ENCODE measurements around the gene TRIM61.
A peak's percentile ranks its signal among the peaks of the same experiment; 100 is the strongest.
"Not testable (repeated sequence)": the region's sequence is repeated elsewhere in the genome, so short reads cannot be mapped to it uniquely, and the experiment has no call there.

Gene TRIM61

DNA sequence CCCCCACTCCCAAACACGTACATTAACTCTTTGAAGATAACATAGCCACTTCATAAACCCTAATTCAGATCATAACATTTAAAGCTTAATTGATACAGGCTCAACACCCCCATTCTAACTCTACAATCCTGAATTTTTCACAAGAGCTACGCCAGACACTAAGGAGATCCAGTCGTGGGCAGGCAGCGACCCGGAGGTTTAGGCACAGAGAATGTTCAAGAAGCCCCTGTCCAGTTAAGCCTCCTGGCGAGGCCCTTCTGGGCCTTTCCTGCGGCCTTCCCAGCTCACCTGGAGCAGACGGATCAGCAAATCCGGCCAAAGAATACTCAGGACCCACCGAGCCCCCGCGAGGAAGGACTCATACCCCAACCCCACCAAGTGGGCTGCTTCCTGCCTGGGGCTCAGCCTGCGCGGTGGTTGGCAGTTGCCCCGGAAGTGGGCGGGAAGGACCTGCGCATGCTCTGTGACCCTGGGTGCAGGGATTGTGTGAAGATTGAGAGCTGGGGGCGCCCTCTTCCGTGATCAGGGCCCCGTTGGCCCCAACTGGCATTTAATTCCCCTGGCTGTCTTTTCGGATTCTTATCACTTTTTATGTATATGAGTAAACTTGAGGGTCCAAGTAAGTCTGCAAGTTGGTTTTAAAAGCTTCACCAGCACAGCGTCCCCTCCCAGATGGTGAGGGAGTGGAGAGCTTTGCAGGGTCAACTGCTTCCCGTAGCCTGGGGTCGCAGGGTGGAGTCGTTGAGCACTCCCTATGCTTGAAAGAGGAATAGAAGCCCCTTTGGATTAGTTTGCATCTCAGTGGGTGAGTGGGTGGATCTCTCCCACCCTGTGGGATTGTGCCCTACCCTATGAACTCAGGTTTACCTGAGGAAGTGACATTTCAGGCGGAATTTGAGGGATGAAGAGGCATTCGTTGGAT, at the start of gene TRIM61:
Gene TRIM61 (minus strand): TSS at position 415 of the 922 bp plus-strand sequence. CDS start 7,655 bp downstream, outside the sequence.
- no peak for DNase-seq (ENCODE audit: low spot score)

- not testable (repeated sequence) for DNase-seq (ENCODE audit: low spot score)
These were observed 48.3 kb upstream of the TRIM61 start for GRCh38 chr4:165025782-165026181.

DNA sequence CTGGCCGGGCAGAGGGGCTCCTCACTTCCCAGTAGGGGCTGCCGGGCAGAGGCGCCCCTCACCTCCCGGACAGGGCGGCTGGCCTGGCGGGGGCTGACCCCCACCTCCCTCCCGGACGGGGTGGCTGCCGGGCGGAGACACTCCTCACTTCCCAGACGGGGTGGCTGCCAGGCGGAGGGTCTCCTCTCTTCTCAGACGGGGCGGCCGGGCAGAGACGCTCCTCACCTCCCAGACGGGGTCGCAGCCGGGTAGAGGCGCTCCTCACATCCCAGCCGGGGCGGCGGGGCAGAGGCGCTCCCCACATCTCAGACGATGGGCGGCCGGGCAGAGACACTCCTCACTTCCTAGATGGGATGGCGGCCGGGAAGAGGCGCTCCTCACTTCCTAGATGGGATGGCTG, 42.5 kb upstream of the TRIM61 start:
- DNase-seq (ENCODE audit: low spot score), result not testable (repeated sequence)

GRCh38 chr4:165016971-165017370, 39.5 kb upstream of the TRIM61 start:
- DNase-seq (ENCODE audit: low spot score), result peak; percentile 43

GRCh38 chr4:165013691-165014090, 36.2 kb upstream of the TRIM61 start:
- DNase-seq (ENCODE audit: low spot score), result no peak

DNA sequence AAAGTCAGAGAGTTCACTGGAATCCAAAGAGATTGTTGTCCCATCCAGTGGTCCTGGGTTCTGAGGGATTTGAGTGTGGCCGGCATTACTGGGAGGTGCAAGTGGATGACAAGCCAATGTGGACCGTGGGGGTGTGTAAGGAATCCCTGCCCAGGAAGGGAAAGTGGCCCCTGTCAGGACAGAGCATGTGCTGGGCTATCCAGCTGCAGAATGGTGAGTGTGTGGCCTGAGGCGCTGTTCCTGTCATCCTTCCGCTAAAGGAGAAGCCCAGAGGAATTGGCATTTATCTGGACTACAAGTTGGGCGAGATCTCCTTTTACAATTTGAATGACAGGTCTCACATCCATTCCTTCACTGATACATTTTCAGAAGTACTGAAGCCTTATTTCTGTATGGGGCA, 33.9 kb upstream of the TRIM61 start:
- no peak for DNase-seq (ENCODE audit: low spot score)

DNA sequence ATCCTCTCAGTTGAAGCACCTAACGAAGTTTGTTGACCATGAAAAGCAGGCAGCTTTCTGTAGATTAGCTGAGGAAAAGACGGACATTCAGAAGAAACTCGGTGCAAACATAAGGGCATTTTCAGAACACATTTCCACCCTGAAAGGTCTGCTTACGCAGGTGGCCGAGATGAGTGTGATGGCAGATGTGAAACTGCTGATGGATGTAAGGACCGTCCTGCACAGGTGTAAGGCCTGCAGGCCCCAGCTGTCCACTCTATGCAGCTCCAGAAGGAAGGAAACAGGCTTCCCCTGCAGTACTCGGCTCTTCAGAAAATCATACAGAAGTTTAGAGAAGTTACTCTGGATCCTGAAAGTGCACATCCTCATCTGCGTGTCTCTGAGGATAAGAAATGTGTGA, 33.5 kb upstream of the TRIM61 start:
- no peak for DNase-seq (ENCODE audit: low spot score)

GRCh38 chr4:165010487-165010886, 33.0 kb upstream of the TRIM61 start:
- DNase-seq (ENCODE audit: low spot score), result no peak

GRCh38 chr4:165009493-165010227, 32.2 kb upstream of the TRIM61 start:
- DNase-seq (ENCODE audit: low spot score), result no peak

DNA sequence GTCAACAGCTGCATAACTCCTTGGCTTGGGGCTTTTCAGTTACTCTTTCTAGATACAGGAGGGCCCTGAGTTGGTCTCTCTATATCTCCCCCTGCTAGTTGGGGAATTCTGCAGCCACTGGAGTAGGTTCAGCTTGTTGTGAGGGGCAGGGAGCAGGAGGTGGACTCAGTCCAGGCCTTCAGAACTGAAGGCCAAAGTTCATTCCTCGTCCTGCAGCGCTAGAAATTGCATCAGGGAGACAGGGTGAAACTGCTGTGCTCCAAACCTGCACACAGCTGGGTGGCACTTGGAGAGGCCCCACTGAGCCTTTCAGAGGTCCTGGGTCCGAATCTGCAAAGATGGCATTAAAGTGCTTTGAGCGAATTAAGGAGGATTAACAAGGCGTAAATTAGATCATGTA, 29.4 kb upstream of the TRIM61 start:
- no peak for DNase-seq (ENCODE audit: low spot score)

- DNase-seq (ENCODE audit: low spot score), result no peak
These were observed 29.0 kb upstream of the TRIM61 start for GRCh38 chr4:165006456-165006855.

- no peak for DNase-seq (ENCODE audit: low spot score)
These were observed 28.0 kb upstream of the TRIM61 start for GRCh38 chr4:165005352-165005925.

DNA sequence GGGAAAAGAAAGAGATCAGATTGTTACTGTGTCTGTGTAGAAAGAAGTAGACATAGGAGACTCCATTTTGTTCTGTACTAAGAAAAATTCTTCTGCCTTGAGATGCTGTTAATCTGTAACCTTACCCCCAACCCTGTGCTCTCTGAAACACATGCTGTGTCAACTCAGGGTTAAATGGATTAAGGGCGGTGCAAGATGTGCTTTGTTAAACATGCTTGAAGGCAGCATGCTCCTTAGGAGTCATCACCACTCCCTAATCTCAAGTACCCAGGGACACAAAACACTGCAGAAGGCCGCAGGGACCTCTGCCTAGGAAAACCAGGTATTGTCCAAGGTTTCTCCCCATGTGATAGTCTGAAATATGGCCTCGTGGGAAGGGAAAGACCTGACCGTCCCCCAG, 24.5 kb upstream of the TRIM61 start:
- DNase-seq (ENCODE audit: low spot score), result not testable (repeated sequence)

GRCh38 chr4:164998526-164999080, 21.1 kb upstream of the TRIM61 start:
- DNase-seq (ENCODE audit: low spot score), result not testable (repeated sequence)

- DNase-seq (ENCODE audit: low spot score), result no peak
These were observed 20.5 kb upstream of the TRIM61 start for GRCh38 chr4:164997941-164998340.

DNA sequence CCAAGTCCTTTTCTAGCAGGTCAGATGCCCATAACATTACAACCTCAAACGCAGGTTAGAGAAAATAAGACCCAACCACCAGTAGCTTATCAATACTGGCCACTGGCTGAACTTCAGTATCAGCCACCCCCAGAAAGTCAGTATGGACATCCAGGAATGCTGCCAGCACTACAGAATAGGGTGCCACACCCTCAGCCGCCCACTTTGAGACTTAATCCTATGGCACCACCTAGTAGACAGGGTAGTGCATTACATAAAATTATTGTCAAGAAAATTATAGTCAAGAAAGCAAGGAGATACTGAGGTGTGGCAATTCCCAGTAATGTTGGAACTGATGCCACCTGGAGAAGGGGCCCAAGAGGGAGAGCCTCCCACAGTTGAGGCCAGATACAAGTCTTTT, 19.9 kb upstream of the TRIM61 start:
- peak; percentile 34 for DNase-seq (ENCODE audit: low spot score)

DNA sequence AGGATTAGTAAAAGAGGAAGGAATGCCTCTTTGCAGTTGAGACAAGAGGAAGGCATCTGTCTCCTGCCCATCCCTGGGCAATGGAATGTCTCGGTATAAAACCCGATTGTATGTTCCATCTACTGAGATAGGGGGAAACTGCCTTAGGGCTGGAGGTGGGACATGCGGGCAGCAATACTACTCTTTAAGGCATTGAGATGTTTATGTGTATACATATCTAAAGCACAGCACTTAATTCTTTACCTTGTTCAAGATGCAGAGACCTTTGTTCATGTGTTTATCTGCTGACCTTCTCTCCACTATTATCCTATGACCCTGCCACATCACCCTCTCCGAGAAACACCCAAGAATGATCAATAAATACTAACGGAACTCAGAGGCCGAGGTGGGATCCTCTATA, 18.7 kb upstream of the TRIM61 start:
- not testable (repeated sequence) for DNase-seq (ENCODE audit: low spot score)

- DNase-seq (ENCODE audit: low spot score), result not testable (repeated sequence)
These were observed 13.3 kb upstream of the TRIM61 start for GRCh38 chr4:164990786-164991185.

DNA sequence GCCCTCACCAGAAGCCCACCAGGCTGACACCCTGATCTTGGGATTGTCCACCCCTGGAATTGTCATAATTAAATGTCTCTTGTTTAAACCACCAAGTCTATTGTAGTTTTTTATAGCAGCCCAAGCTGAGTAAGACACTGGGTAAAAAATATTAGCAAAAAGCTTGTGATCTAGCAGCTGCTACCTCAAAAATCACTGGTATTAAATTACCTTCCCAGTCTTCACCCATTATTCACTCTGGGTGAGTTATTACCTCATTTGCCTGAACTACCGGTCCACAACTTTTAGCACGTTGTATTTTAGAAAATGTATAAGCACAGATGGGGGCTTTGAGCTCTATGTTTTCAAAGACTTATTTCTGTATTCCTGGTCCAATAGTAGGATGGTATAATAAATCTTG, 12.0 kb upstream of the TRIM61 start:
- no peak for DNase-seq (ENCODE audit: low spot score)

DNA sequence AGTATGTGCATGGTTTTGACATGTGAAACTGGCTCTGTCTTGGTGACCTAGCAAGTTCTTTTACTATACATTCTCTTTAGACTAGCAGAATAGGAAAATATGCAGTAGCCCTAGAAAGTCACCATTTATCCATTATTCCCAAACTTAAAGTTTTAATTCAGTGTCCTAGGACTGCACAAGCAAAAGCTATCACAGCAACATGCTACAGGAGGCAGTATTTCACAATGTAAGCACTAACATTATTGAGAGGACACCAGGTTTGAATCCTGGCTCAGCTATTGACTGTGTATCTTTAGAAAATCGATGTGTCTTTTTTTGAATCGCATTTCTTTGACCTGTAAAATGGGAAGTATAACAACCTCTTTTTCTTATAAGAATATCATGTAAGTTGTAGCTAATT, 5.5 kb downstream of the TRIM61 start:
- DNase-seq (ENCODE audit: low spot score), result not testable (repeated sequence)

DNA sequence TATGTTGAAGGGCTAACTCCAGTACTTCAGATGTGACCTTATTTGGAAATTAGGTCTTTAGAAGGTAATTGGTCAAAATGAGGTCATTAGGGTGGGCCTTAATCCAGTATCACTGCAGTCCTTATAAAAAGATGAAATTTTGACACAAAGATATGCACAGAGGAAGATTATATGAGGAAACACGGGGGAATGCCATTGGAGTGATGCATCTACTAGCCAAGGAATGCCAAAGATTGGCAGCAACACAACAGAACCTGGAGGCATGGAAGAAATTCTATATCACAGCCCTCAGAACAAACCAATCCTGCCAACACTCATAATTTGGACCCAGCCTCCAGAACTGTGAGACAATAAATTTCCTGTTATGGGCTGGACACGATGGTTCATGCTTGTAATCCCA, 17.6 kb downstream of the TRIM61 start:
- DNase-seq (ENCODE audit: low spot score), result no peak

GRCh38 chr4:164959421-164959820, 18.0 kb downstream of the TRIM61 start:
- DNase-seq (ENCODE audit: low spot score), result not testable (repeated sequence)
